ENCODE data around the gene KIF1C. TPM values are rescaled to one million over a fixed set of nuclear protein-coding genes. Genes with fewer than 3 reads are reported as not detected.

The KIF1C gene
- total RNA-seq, 1 experiment from 2014 or later, result 130 TPM

GRCh38 chr17:5044630-5045029 is 46.9 kb downstream of the KIF1C start:
- H3K36me3 Mint-ChIP-seq, result no peaks in the 10 kb centered on the region
- ATAC-seq (no peak), DNase-seq (ENCODE audit: low spot score) (no peak)
- H3K9me3 Mint-ChIP-seq, result no peaks in the 10 kb centered on the region
- H3K4me1 Mint-ChIP-seq, result no peaks in the 10 kb centered on the region
- H3K27me3 Mint-ChIP-seq (ENCODE audit: low read depth), result no peaks in the 10 kb centered on the region
- TF ChIP-seq ARID4B (CRISPR knock-in tag; IDR thresholded peaks at IDR 0.05; ENCODE audit: borderline replicate concordance), result no peak
- ChIA-PET POLR2A (no interaction called here), CTCF (interaction anchor here (0.9 to 1.3 kb wide), 2 partner anchors 17 to 57 kb away, joined by 3 read pairs; partner anchors contain the start of gene CAMTA2)
- H3K4me3 Mint-ChIP-seq, result no peak overlapping the region
- no peak overlapping the region for H3K27ac Mint-ChIP-seq

- no peaks in the 10 kb centered on the region for H3K27me3 Mint-ChIP-seq (ENCODE audit: low read depth)
- TF ChIP-seq OVOL2 (CRISPR knock-in tag; IDR thresholded peaks at IDR 0.05; ENCODE audit: borderline replicate concordance), result no peak
- TF ChIP-seq ZBTB21 (CRISPR knock-in tag; IDR thresholded peaks at IDR 0.05; ENCODE audit: borderline replicate concordance), result no peak
- no peak for TF ChIP-seq SOX15 (CRISPR knock-in tag; IDR thresholded peaks at IDR 0.05)
- no peak for TF ChIP-seq E2F5 (CRISPR knock-in tag; IDR thresholded peaks at IDR 0.05)
- no peak for TF ChIP-seq EMX1 (CRISPR knock-in tag; IDR thresholded peaks at IDR 0.05)
- TF ChIP-seq RELA (CRISPR knock-in tag; IDR thresholded peaks at IDR 0.05; ENCODE audit: borderline replicate concordance), result no peak
- no peak for TF ChIP-seq E2F4 (CRISPR knock-in tag; IDR thresholded peaks at IDR 0.05; ENCODE audit: borderline replicate concordance, low read depth)
- no peak for TF ChIP-seq NR2C2 (CRISPR knock-in tag; IDR thresholded peaks at IDR 0.05)
- TF ChIP-seq FOXJ3 (CRISPR knock-in tag; IDR thresholded peaks at IDR 0.05; ENCODE audit: borderline replicate concordance), result no peak
- no peak for TF ChIP-seq CREM (CRISPR knock-in tag; IDR thresholded peaks at IDR 0.05)
- TF ChIP-seq ATF3 (CRISPR knock-in tag; conservative IDR thresholded peaks at IDR 0.05), result no peak
- no peak for TF ChIP-seq IRF2 (CRISPR knock-in tag; IDR thresholded peaks at IDR 0.05; ENCODE audit: borderline replicate concordance, low read depth)
- no peak for TF ChIP-seq MAX (CRISPR knock-in tag; IDR thresholded peaks at IDR 0.05)
- no peak for TF ChIP-seq MYBL2 (CRISPR knock-in tag; IDR thresholded peaks at IDR 0.05)
- TF ChIP-seq STAT6 (CRISPR knock-in tag; conservative IDR thresholded peaks at IDR 0.05; ENCODE audit: low read depth), result no peak
- no peak for TF ChIP-seq TEAD1 (CRISPR knock-in tag; IDR thresholded peaks at IDR 0.05)
- TF ChIP-seq PREB (CRISPR knock-in tag; IDR thresholded peaks at IDR 0.05; ENCODE audit: borderline replicate concordance), result no peak
- TF ChIP-seq ZBTB43 (CRISPR knock-in tag; IDR thresholded peaks at IDR 0.05), result no peak
- no peaks in the 10 kb centered on the region for H3K4me1 Mint-ChIP-seq
- POLR2A ChIA-PET, result no interaction called here
- ATAC-seq (no peak), DNase-seq (ENCODE audit: low spot score) (no peak)
- H3K36me3 Mint-ChIP-seq, result no peaks in the 10 kb centered on the region
- CTCF ChIA-PET, result interaction anchor here (0.9 to 1.2 kb wide), 3 partner anchors 9 to 137 kb away, joined by 3 read pairs; partner anchors contain the start of gene CAMTA2
- no peak overlapping the region for H3K4me3 Mint-ChIP-seq
- H3K27ac Mint-ChIP-seq, result no peak overlapping the region
- no peaks in the 10 kb centered on the region for H3K9me3 Mint-ChIP-seq
Measured at GRCh38 chr17:5045496-5045895, 47.7 kb downstream of the KIF1C start.

Data from WTC11 (cell line).